Body of pancreas (tissue), 4 donors: ENCODE data around the gene KCNJ6.

Experiments
- POLR2A ChIP-seq, 3 donors: fragments of 450-650 bp; IDR thresholded peaks; one replicate each; pipeline ENCODE4 v1.6.1; 2016; ENCODE audit warnings: antibody characterized with exemption in 3 of 3, mild to moderate bottlenecking in 2 of 3
- TF ChIP-seq, protein P1 (sequence below), 7 experiments: fragments of 450-650 bp in 4 of 7; fragments of 200-600 bp in 3 of 7; sonication (generic) in 3 of 7; IDR thresholded peaks; one replicate each; pipeline ENCODE4 v1.5.1; 2016 to 2019; ENCODE audit warnings: antibody characterized with exemption in 7 of 7

- TF ChIP-seq, protein P1, sequence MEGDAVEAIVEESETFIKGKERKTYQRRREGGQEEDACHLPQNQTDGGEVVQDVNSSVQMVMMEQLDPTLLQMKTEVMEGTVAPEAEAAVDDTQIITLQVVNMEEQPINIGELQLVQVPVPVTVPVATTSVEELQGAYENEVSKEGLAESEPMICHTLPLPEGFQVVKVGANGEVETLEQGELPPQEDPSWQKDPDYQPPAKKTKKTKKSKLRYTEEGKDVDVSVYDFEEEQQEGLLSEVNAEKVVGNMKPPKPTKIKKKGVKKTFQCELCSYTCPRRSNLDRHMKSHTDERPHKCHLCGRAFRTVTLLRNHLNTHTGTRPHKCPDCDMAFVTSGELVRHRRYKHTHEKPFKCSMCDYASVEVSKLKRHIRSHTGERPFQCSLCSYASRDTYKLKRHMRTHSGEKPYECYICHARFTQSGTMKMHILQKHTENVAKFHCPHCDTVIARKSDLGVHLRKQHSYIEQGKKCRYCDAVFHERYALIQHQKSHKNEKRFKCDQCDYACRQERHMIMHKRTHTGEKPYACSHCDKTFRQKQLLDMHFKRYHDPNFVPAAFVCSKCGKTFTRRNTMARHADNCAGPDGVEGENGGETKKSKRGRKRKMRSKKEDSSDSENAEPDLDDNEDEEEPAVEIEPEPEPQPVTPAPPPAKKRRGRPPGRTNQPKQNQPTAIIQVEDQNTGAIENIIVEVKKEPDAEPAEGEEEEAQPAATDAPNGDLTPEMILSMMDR (IDR thresholded peaks at IDR 0.05), result no peak
- no peak for TF ChIP-seq POLR2A (IDR thresholded peaks at IDR 0.05)
Measured at GRCh38 chr21:37821092-37821491, 95.2 kb downstream of the KCNJ6 start.
